HEK293T (cell line): Measurements from ENCODE around the gene DGKA.
"Not testable (repeated sequence)": the region's sequence is repeated elsewhere in the genome, so short reads cannot be mapped to it uniquely, and the experiment has no call there.

Source experiments
- CTCF ChIA-PET: fragments of 350-600 bp; formaldehyde crosslinking; extraction: SDS; loops from one replicate; lab custom pipeline; 2021; ENCODE audit warnings: antibody characterized with exemption, inconsistent platforms; lab: Yijun Ruan, JAX
- POLR2A ChIA-PET: fragments of 350-600 bp; formaldehyde crosslinking; extraction: SDS; loops from one replicate; lab custom pipeline; 2020; ENCODE audit warnings: antibody characterized with exemption, inconsistent platforms; lab: Yijun Ruan, JAX
- DNase-seq: peaks from one replicate; pipeline ENCODE4 v3.0.0; 2012; ENCODE audit warnings: mixed read lengths; ENCODE audit errors: extremely low spot score
- ARNT ChIP-seq: fragments of 450-650 bp; IDR thresholded peaks from 2 replicates; pipeline ENCODE4 v1.6.1; 2017; ENCODE audit warnings: mild to moderate bottlenecking
- BHLHE40 ChIP-seq: fragments of 450-650 bp; IDR thresholded peaks from 2 replicates; pipeline ENCODE4 v1.6.1; 2016; ENCODE audit warnings: mild to moderate bottlenecking, moderate library complexity, borderline replicate concordance
- CTBP1 ChIP-seq: fragments of 450-650 bp; IDR thresholded peaks from 2 replicates; pipeline ENCODE4 v1.6.1; 2016; ENCODE audit warnings: borderline replicate concordance
- ELF4 ChIP-seq: fragments of 450-650 bp; IDR thresholded peaks from 2 replicates; pipeline ENCODE4 v1.6.1; 2017; ENCODE audit warnings: antibody characterized with exemption
- FOXA1 ChIP-seq: fragments of 450-650 bp; IDR thresholded peaks from 2 replicates; pipeline ENCODE4 v1.6.1; 2016; ENCODE audit warnings: mild to moderate bottlenecking
- FOXK2 ChIP-seq: fragments of 450-650 bp; IDR thresholded peaks from 2 replicates; pipeline ENCODE4 v1.6.1; 2016; ENCODE audit warnings: mild to moderate bottlenecking
- FOXM1 ChIP-seq: fragments of 450-650 bp; IDR thresholded peaks from 2 replicates; pipeline ENCODE4 v1.6.1; 2017; ENCODE audit warnings: mild to moderate bottlenecking, borderline replicate concordance
- HDGF ChIP-seq: fragments of 450-650 bp; IDR thresholded peaks from 2 replicates; pipeline ENCODE4 v1.6.1; 2017; ENCODE audit warnings: antibody characterized with exemption, borderline replicate concordance
- L3MBTL2 ChIP-seq: fragments of 450-650 bp; conservative IDR thresholded peaks from 2 replicates; pipeline ENCODE4 v1.6.1; 2016; ENCODE audit warnings: mild to moderate bottlenecking
- LEF1 ChIP-seq: fragments of 450-650 bp; IDR thresholded peaks from 2 replicates; pipeline ENCODE4 v1.6.1; 2017; ENCODE audit warnings: mild to moderate bottlenecking, borderline replicate concordance
- NFRKB ChIP-seq: fragments of 450-650 bp; IDR thresholded peaks from 2 replicates; pipeline ENCODE4 v1.6.1; 2016; ENCODE audit warnings: mild to moderate bottlenecking, moderate library complexity
- SP1 ChIP-seq: fragments of 450-650 bp; IDR thresholded peaks from 2 replicates; pipeline ENCODE4 v1.6.1; 2017
- SUZ12 ChIP-seq: fragments of 450-650 bp; IDR thresholded peaks from 2 replicates; pipeline ENCODE4 v1.6.1; 2016; ENCODE audit warnings: mild to moderate bottlenecking
- TARDBP ChIP-seq: fragments of 450-650 bp; IDR thresholded peaks from 2 replicates; pipeline ENCODE4 v1.6.1; 2016
- ZNF384 ChIP-seq: fragments of 450-650 bp; IDR thresholded peaks from 2 replicates; pipeline ENCODE4 v1.6.1; 2016
- TF ChIP-seq, protein P1 (sequence below): fragments of 450-650 bp; IDR thresholded peaks from 2 replicates; pipeline ENCODE4 v1.6.1; 2016

DGKA gene

DNA sequence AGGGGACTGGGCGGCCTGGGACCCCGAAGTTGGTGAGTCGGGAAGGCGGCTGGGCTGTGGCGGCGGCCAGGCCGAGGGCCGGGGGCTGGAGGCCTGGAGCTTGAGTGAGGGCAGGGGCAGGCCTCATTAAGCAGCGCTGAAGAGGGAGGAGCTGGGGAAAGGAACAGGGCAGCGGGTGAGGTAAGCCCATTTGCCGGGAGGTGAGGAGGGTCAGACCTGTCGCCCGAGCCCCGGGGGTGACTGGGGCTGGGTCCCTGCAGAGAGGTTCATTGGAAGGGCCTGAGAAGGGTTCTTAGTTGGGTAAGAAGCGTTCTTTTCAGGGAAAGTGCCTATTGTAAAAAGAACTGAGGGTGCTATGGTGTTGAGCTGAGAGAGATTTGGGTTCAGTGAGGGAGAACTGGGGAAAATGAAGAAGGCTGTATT is 43.4 kb downstream of the DGKA start:
- no peak for TF ChIP-seq CTBP1
- CTCF ChIA-PET = interaction anchor here (0.9 to 2.2 kb wide), 5 partner anchors 21 to 236 kb away, joined by 3 to 11 read pairs (median 5); no protein-coding TSS in a partner anchor
- DNase-seq = peak; percentile 65
- POLR2A ChIA-PET = interaction anchor here (0.7 to 2.2 kb wide), 30 partner anchors 8 to 662 kb away, joined by 3 to 26 read pairs (median 4); partner anchors contain the start of genes DNAJC14, PA2G4, PYM1 and SUOX

DNA sequence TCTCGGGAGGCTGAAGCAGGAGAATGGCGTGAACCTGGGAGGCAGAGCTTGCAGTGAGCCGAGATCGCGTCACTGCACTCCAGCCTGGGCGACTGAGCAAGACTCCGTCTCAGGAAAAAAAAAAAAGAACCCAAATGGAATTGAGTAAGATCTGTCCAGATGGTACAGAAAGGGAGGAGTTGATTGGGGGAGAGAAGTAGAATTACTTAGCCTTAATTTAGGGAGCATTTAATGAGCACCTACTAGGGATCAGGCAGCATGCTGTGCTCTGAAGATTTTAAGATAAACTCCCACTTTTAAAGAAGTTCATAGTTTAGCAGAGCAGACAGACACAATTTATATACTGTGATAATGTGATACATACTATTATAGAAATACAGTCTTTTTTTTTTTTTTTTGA is 47.4 kb downstream of the DGKA start:
- ChIA-PET POLR2A (interaction anchor here (1.2 kb wide), 1 partner anchor 19 kb away, joined by 3 read pairs; the partner anchor contains the start of gene SUOX), CTCF (no interaction called here)
- no peak for TF ChIP-seq SUZ12
- TF ChIP-seq, protein P1, sequence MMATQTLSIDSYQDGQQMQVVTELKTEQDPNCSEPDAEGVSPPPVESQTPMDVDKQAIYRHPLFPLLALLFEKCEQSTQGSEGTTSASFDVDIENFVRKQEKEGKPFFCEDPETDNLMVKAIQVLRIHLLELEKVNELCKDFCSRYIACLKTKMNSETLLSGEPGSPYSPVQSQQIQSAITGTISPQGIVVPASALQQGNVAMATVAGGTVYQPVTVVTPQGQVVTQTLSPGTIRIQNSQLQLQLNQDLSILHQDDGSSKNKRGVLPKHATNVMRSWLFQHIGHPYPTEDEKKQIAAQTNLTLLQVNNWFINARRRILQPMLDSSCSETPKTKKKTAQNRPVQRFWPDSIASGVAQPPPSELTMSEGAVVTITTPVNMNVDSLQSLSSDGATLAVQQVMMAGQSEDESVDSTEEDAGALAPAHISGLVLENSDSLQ = no peak
- TF ChIP-seq NFRKB = no peak
- TF ChIP-seq ZNF384 = no peak
- no peak for TF ChIP-seq SP1
- TF ChIP-seq BHLHE40 = no peak
- TF ChIP-seq FOXM1 = no peak
- TF ChIP-seq HDGF = no peak
- TF ChIP-seq CTBP1 = no peak
- TF ChIP-seq LEF1 = no peak
- no peak for TF ChIP-seq ARNT
- TF ChIP-seq ELF4 = no peak
- TF ChIP-seq L3MBTL2 = no peak
- no peak for TF ChIP-seq FOXK2
- TF ChIP-seq TARDBP = no peak
- DNase-seq = no peak

DNA sequence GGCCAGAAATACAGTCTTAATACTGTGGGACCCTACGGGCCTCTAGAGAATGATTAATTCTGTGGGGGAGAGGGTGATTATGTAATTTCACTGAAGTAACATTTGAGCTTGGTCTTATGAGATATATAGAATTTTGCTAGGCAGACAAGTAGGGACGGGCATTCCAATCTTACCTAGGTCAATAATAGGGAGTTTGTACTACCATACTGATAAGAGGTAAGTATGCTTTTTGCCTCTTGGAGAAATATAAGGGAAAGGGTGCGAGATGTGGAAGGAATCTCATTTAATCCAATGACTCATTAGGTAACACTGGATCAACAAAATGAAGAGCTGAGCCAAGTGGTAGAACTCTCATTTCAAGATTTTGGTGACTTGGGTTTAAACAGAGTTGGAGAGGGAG is 48.1 kb downstream of the DGKA start:
- CTCF ChIA-PET = no interaction called here
- TF ChIP-seq TARDBP (no peak), FOXM1 (no peak), L3MBTL2 (no peak), ELF4 (no peak), ARNT (no peak), LEF1 (no peak), BHLHE40 (no peak), NFRKB (no peak), CTBP1 (no peak), FOXK2 (no peak), SP1 (no peak)
- TF ChIP-seq, protein P1 = no peak
- DNase-seq = no peak

DNA sequence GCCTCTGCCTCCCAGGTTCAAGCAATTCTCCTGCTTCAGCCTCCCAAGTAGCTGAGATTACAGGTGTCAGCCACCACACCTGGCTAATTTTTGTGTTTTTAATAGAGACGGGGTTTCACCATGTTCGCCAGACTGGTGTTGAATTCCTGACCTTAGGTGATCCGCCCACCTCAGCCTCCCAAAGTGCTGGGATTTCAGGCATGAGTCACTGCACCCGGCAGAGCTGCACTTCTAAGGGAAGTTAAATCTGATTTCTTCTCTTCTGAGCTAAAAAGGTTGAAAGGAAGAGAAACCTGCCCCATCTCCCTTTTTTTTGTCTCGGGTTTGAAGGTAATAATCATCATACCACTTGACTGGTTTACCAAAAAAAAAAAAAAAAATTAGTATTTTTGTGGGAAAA is 50.9 kb downstream of the DGKA start:
- DNase-seq = not testable (repeated sequence)
- ChIA-PET POLR2A (interaction anchor here (2.0 kb wide), 1 partner anchor 8 kb away, joined by 11 read pairs; the partner anchor contains the start of gene RAB5B), CTCF (interaction anchor here (1.1 kb wide), 1 partner anchor 14 kb away, joined by 4 read pairs; no protein-coding TSS in a partner anchor)

More for the DNA sequence above, 48.1 kb downstream of the DGKA start:
- POLR2A ChIA-PET = interaction anchor here (1.2 kb wide), 1 partner anchor 18 kb away, joined by 3 read pairs; the partner anchor contains the start of gene SUOX

DNA sequence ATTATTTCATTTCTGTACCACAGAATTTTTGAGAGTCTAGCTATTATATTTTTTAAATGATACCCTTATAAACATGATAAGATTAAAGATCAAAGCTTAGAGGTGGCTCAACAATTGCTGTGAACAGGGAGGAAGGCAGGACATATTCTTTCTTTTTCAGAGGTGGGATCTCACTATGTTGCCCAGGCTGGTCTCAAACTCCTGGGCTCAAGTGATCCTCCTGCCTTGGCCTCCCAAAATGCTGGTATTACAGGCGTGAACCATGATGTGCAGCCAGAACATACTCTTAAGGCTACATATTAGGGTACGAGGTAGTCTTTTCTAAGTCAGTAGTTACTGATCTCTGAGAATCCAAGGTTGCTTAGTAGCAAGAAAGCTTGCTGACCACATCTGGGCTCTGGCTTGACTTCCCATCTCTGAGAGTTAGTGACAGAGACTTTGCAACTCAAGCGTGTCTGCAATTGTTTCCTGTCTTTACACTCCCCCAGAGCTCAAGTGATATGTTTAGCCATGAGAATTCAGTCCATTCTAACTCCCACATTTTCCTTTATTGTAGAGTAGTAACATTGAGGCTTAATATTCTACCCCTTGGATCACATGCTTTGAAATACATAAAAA is 51.5 kb downstream of the DGKA start:
- CTCF ChIA-PET = no interaction called here
- TF ChIP-seq CTBP1 (no peak), ELF4 (no peak), NFRKB (no peak), L3MBTL2 (no peak), FOXM1 (no peak), FOXA1 (no peak), ARNT (no peak), FOXK2 (no peak), TARDBP (no peak), SUZ12 (no peak), LEF1 (no peak), SP1 (no peak), ZNF384 (no peak), HDGF (no peak), BHLHE40 (no peak)
- TF ChIP-seq, protein P1 = no peak
- POLR2A ChIA-PET = interaction anchor here (0.9 to 2.0 kb wide), 2 partner anchors 8 to 14 kb away, joined by 3 to 11 read pairs; partner anchors contain the start of gene RAB5B
- no peak for DNase-seq

DNA sequence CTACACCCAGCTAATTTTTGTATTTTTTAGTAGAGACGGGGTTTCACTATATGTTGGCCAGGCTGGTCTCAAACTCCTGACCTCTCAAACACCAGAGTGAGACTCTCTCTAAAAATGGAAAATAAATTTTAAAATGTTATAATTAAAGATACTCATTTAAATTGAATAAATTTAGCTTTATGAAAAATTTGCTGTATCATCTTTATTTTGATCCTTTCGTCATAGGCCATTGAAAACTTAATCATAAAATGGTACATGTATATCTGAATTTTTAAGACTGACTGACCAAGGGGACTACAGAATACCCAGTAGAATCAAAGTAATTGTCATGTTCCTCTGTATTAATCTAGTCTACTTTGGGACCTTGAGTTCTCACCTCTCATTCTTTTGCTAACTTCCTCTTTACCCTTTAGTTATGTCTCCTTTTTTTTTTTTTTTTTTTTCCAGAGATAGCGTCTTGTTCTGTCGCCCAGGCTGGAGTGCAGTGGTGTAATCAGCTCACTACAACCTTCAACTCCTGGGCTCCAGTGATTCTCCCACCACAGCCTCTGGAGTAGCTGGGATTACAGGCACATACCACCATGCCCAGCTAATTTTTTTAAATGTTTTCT is 52.4 kb downstream of the DGKA start:
- ChIA-PET POLR2A (interaction anchor here (2.0 kb wide), 1 partner anchor 9 kb away, joined by 11 read pairs; the partner anchor contains the start of gene RAB5B), CTCF (no interaction called here)
- DNase-seq = no peak
- TF ChIP-seq FOXA1 (no peak), L3MBTL2 (no peak), CTBP1 (no peak), ARNT (no peak), LEF1 (no peak), FOXK2 (no peak), ZNF384 (no peak), SP1 (no peak), BHLHE40 (no peak), FOXM1 (no peak)
- TF ChIP-seq, protein P1 = no peak
